Measurements from ENCODE around the gene PIEZO1.
"Not testable (repeated sequence)": the region's sequence is repeated elsewhere in the genome, so short reads cannot be mapped to it uniquely, and the experiment has no call there.

Gene PIEZO1

DNA sequence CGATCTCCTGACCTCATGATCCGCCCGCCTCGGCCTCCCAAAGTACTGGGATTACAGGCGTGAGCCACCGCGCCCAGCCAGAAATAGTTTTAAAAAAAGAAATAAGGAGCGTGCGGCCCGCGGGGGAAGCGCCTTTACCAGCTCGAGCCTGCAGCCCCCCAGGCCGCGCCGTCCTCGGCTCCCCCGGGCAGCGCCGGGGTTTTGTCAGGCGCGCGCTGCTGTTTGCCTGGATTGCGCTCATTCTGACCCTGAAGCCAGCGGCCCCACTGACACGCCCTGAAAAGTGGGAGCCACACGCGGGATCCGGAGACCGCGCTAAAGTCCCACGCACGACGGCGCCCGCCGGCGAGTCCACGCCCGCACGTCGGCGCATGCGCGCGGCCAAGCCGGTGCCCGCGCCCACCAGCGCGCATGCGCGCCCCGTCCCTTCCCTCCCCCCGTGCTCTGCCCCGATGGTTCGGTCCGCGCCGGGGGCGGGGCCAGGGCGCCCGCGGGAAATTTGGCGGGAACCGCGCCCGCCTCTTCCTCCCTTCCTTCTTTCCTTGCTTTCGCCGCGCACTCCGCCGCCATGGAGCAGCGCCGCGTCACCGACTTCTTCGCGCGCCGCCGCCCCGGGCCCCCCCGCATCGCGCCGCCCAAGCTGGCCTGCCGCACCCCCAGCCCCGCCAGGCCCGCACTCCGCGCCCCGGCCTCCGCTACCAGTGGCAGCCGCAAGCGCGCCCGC lies 18.4 kb upstream of the PIEZO1 start, which contains the start of gene CDT1:
Gene CDT1 (plus strand): TSS at position 526 of the 724 bp plus-strand sequence. CDS start 43 bp downstream, at position 569.
- no peaks in the 10 kb centered on the region for H3K27me3 Mint-ChIP-seq (ENCODE audit: low read depth)
- peak within 1 kb of the TSS; percentile 80 for H3K4me3 Mint-ChIP-seq
- H3K36me3 Mint-ChIP-seq (ENCODE audit: low read depth), result peaks cover 10% of the 10 kb centered on the region
- H3K4me1 Mint-ChIP-seq (ENCODE audit: low read depth), result peaks cover 10% of the 10 kb centered on the region
- no peaks in the 10 kb centered on the region for H3K9me3 Mint-ChIP-seq
- peak within 1 kb of the TSS; percentile 85 for H3K27ac Mint-ChIP-seq

DNA sequence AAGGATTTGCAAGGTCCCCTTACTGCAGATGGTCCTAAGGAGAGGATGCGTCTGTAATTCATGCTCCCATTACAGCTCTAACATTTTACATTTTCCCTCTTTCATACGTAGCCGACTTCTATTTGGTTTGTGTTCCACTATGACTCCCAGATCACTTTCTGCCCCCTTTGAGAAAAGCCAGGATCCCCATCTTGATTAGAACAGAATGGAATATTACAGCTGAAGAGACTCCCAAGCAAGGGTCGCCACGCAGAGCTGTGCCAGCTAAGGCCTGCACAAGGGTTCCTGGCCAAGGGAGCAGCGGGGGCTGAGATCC lies 15.2 kb upstream of the PIEZO1 start:
- H3K36me3 Mint-ChIP-seq (ENCODE audit: low read depth), result peaks cover 2% of the 10 kb centered on the region
- H3K9me3 Mint-ChIP-seq, result no peaks in the 10 kb centered on the region
- H3K27ac Mint-ChIP-seq, result peak overlapping the region; percentile 17
- H3K4me3 Mint-ChIP-seq, result peak overlapping the region; percentile 26
- no peaks in the 10 kb centered on the region for H3K27me3 Mint-ChIP-seq (ENCODE audit: low read depth)
- H3K4me1 Mint-ChIP-seq (ENCODE audit: low read depth), result peaks cover 13% of the 10 kb centered on the region

DNA sequence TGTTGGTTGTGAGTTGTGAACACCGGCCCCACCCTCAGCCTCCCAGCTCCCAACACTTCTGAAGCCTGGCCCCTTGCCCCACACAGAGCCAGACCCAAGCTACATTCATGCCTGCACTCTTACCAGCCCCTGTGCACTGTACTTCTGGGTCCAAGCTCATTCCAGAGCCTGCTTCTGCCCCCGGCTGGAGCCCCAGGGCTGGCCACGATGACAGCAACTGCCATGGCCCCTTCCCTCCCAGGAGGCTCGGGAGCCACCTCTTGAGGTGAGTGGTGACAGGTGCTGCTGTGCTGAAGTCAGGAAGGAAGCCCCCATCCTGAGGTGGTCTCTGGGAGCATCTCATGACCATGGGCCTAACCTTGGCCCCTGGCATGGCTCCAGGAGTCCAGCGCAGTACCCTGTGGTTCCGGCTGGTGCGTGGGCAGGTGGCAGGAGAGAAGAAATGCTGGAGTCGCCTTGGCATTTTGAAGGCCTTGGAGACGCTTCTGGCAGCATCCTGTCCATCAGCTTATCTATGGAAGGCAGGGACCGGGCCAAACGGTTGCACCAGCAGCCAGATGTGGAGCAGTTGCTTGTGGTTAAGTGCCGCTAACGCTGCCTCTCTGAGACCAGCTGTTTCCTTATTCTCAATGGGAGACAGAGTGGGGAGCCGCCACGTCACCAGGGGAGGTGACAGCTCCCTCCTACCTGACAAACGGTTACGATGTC lies 14.7 kb upstream of the PIEZO1 start:
- peak overlapping the region; percentile 26 for H3K4me3 Mint-ChIP-seq
- no peaks in the 10 kb centered on the region for H3K27me3 Mint-ChIP-seq (ENCODE audit: low read depth)
- peak overlapping the region; percentile 17 for H3K27ac Mint-ChIP-seq

DNA sequence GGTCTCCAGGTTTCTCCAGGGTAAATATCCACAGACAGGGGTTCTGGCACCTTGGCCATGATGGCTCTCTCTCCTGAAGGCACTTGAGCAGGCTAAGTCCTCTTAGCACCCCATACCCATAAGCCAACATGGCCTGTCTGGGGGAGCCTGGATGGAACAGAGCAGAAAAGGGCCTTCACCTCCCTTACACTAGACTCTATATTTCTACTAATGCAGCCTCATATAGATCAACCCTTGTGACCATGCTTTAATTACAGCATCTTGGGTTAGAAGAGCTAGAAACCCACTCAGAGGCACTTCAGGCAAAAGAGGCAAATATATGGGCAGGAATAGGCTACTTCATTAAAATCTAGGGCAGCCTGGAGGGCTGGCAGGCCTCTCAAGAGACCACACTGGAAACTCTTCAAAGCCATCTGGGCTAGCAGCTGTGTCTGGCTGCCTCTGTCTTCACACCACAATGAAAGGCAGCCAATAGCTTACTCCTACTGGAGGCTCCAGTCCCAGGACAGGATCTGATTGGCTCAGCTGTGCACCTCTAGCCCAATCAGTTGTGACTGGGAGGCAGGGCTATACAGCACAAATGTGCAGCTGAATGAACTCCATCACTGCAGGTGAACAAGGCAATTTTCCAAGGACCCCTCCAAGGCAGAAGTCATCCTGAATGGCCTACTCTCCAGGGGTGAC lies 13.9 kb upstream of the PIEZO1 start:
- H3K4me3 Mint-ChIP-seq, result no peak overlapping the region
- peaks cover 21% of the 10 kb centered on the region for H3K4me1 Mint-ChIP-seq (ENCODE audit: low read depth)
- no peaks in the 10 kb centered on the region for H3K27me3 Mint-ChIP-seq (ENCODE audit: low read depth)
- H3K9me3 Mint-ChIP-seq, result no peaks in the 10 kb centered on the region
- H3K27ac Mint-ChIP-seq, result no peak overlapping the region
- peaks cover 2% of the 10 kb centered on the region for H3K36me3 Mint-ChIP-seq (ENCODE audit: low read depth)

More for the DNA sequence above, 14.7 kb upstream of the PIEZO1 start:
- Mint-ChIP-seq H3K4me1 (ENCODE audit: low read depth) (peaks cover 18% of the 10 kb centered on the region), H3K36me3 (ENCODE audit: low read depth) (peaks cover 2% of the 10 kb centered on the region), H3K9me3 (no peaks in the 10 kb centered on the region)

DNA sequence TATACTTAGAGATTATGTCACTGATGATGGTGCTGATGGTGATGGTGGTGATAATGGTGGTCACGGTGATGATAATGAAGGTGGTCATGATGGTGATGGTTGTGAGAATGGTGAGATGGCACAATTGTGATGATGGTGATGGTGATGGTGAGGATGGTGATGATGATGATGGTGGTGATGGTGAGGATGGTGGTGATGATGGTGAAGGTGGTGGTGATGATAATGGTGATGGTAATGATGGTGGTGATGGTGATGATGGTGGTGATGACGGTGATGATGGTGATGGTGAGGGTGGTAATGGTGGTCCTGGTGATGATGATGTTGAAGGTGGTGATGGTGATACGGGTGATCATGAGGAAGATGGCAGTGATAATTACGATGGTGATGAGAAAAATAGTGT lies 13.1 kb upstream of the PIEZO1 start:
- peaks cover 2% of the 10 kb centered on the region for H3K36me3 Mint-ChIP-seq (ENCODE audit: low read depth)
- no peak overlapping the region for H3K4me3 Mint-ChIP-seq
- no peaks in the 10 kb centered on the region for H3K9me3 Mint-ChIP-seq
- H3K27ac Mint-ChIP-seq, result no peak overlapping the region
- H3K27me3 Mint-ChIP-seq (ENCODE audit: low read depth), result no peaks in the 10 kb centered on the region
- H3K4me1 Mint-ChIP-seq (ENCODE audit: low read depth), result peaks cover 26% of the 10 kb centered on the region

DNA sequence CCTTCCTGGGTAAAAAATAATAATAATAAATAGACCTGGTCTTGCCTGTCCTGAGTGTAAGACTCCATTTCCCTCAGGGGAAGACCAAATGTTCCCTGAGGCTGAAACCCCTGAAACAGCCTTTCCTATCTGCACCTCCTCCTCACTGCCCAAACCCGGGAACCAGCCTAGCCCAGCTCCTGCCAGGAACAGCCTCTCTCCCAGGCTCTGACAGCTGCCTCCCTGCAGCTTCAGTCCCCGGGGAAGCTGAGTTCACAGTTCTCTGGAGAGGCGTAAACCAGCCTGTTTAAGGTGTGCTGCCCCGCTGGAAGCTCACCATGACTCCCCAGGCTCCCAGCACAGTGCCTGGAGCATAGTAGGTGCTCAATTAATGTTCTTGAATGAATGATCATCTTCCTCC lies 11.3 kb upstream of the PIEZO1 start:
- no peak overlapping the region for H3K4me3 Mint-ChIP-seq
- no peaks in the 10 kb centered on the region for H3K27me3 Mint-ChIP-seq (ENCODE audit: low read depth)
- H3K36me3 Mint-ChIP-seq (ENCODE audit: low read depth), result peaks cover 2% of the 10 kb centered on the region
- peaks cover 27% of the 10 kb centered on the region for H3K4me1 Mint-ChIP-seq (ENCODE audit: low read depth)
- H3K9me3 Mint-ChIP-seq, result no peaks in the 10 kb centered on the region
- H3K27ac Mint-ChIP-seq, result no peak overlapping the region

DNA sequence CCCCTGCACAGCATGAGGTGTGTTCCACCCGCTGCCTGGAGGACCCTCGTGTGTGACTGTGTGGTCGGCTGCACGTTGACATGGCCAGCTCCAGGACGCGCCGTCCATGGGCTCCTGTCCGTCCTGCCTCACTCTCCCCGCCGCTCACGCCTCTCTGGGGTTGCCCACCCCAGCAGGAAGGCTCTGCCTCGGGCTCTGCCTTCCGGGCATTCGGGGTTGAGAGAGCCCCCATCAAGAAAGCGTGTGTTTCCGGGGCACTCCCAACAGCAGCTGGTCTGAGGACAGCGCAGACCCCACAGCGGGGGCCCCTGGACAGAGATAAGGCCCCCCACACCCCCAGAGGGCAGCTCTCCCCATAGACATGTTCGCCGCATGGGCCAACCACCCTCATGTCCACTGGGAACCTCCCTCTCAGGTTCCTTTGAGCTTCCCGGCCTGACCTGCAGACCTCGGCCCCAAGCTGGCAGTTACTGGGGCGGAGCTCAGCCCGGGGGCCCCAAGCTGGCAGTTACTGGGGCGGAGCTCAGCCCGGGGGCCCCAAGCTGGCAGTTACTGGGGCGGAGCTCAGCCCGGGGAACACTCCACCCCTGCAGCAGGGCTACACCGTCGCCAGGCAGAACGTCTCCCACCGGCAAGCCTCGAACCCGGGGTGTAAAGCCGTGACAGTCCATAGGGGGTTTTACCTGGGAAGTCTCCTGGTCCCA lies 8.4 kb upstream of the PIEZO1 start:
- no peaks in the 10 kb centered on the region for H3K9me3 Mint-ChIP-seq
- no peak overlapping the region for H3K27ac Mint-ChIP-seq
- H3K4me3 Mint-ChIP-seq, result no peak overlapping the region
- peaks cover 33% of the 10 kb centered on the region for H3K4me1 Mint-ChIP-seq (ENCODE audit: low read depth)
- H3K36me3 Mint-ChIP-seq (ENCODE audit: low read depth), result no peaks in the 10 kb centered on the region
- no peaks in the 10 kb centered on the region for H3K27me3 Mint-ChIP-seq (ENCODE audit: low read depth)

DNA sequence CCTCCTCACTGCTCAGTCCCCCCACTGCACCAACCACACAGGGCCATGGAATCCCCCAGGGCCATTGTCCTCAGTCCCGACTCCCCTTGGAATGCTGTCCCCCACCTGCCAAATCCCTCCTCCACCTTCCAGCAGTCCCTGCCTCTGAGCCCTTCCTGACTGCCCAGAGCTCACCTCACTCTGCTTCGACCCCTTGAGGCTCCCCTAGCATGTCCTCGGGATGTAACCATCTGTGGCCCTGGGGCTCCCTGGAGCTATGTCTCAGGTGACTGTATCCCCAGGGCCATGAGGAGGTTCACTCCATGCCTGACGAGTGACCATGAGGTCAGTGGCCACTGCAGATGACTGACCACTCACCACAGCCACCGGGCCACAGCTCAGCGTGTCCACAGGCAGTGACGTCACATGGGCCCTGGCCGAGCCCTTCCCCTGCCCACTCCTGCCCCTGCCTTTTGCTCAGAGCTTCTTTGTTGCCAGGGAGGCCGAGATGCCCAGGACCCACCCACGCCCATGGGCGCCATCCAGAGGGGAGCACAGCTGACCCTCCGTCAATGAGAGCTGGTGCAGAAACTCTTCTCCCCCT lies 7.7 kb upstream of the PIEZO1 start:
- no peak overlapping the region for H3K27ac Mint-ChIP-seq
- H3K9me3 Mint-ChIP-seq, result no peaks in the 10 kb centered on the region
- H3K4me3 Mint-ChIP-seq, result no peak overlapping the region
- peaks cover 33% of the 10 kb centered on the region for H3K4me1 Mint-ChIP-seq (ENCODE audit: low read depth)
- no peaks in the 10 kb centered on the region for H3K36me3 Mint-ChIP-seq (ENCODE audit: low read depth)
- peaks cover 4% of the 10 kb centered on the region for H3K27me3 Mint-ChIP-seq (ENCODE audit: low read depth)

DNA sequence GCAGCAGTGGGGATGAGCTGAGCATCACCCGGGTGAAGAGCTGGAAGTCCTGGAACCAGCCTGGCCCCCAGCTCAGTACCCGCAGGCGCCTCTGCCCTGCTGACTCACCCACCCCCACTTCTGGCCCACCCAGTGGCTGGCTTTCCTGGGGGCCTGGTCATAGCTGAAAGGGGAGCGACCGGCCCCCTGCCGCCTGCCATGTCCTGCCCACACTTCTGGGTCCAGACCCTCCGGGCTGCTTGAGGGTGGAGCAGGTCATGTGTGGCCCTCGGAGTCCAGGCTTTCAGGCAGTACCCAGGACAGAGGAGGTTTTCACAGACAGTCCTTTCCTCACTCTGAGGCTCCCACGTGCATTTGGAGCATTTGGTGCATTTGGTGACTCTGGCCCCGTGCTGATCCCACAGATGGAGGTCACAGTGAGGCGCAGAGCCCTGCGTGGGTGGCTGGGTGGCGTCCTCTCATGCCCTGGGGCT lies 7.1 kb upstream of the PIEZO1 start:
- Mint-ChIP-seq H3K27ac (no peak overlapping the region), H3K4me3 (no peak overlapping the region), H3K4me1 (ENCODE audit: low read depth) (peaks cover 33% of the 10 kb centered on the region), H3K36me3 (ENCODE audit: low read depth) (no peaks in the 10 kb centered on the region), H3K27me3 (ENCODE audit: low read depth) (peaks cover 4% of the 10 kb centered on the region), H3K9me3 (no peaks in the 10 kb centered on the region)

DNA sequence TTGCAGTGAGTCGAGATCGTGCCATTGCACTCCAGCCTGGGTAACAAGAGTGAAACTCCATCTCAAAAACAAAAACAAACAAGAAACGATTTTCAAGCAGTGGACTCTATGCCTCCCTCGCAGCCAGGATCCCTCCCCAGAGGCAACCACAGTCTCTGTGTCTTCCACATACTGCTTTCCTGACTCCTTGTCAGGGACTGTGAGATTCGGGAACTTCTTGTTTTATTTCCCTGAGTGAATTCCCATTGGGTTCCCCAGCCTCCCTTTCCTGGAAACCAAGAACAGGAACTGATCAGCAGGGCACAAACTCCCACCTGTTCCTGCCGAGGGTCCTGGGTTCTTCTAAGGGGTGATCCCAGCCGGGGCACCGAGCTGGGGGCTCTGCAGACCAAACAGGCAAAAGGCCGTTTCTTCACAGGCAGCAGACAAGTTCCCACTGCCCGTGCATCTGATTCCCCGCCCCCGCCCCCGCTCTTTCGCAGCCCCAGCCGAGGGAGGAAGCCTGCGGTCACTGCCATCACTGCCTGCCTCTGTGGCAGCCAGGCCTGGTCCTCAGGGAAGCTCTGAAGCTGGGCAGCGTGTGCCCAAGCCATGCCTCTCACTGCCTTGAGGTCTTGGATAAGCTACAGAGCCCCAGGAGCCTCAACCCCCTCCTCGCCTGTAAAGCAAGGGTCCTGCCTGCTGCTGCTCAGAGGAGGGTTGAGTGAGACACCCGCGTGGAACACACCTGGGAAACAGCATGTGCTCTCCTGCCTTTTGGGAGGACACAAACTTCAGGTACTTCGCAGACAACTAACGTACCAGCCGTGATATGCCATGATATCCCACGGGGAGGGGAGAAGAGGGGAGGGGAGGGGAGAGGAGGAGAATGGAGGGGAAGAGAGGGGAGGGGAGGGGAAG lies 5.5 kb upstream of the PIEZO1 start:
- peaks cover 4% of the 10 kb centered on the region for H3K27me3 Mint-ChIP-seq (ENCODE audit: low read depth)
- H3K36me3 Mint-ChIP-seq (ENCODE audit: low read depth), result no peaks in the 10 kb centered on the region
- peak overlapping the region; percentile 62 for H3K4me3 Mint-ChIP-seq
- H3K4me1 Mint-ChIP-seq (ENCODE audit: low read depth), result peaks cover 33% of the 10 kb centered on the region
- H3K9me3 Mint-ChIP-seq, result no peaks in the 10 kb centered on the region
- peak overlapping the region; percentile 63 for H3K27ac Mint-ChIP-seq

DNA sequence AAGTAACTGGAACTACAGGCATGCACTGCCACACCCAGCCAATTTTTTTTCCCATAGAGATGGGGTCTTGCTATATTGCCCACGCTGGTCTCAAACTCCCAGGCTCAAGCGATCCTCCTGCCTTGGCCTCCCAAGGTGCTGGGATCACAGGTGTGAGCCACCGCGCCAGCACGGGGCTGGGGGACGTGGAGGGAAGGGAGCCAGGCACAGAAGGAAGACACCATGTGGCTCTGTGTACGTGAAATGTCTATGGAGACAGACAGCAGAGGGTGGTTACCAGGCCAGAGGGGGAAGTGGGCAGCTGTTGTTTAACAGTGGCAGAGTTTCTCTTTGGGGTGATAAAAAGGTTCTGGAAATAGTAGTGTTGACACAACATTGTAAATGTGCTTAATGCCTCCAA lies 4.6 kb upstream of the PIEZO1 start:
- H3K9me3 Mint-ChIP-seq, result no peaks in the 10 kb centered on the region
- H3K4me3 Mint-ChIP-seq, result peak overlapping the region; percentile 25
- H3K27ac Mint-ChIP-seq, result peak overlapping the region; percentile 45
- peaks cover 4% of the 10 kb centered on the region for H3K27me3 Mint-ChIP-seq (ENCODE audit: low read depth)
- H3K36me3 Mint-ChIP-seq (ENCODE audit: low read depth), result no peaks in the 10 kb centered on the region
- peaks cover 23% of the 10 kb centered on the region for H3K4me1 Mint-ChIP-seq (ENCODE audit: low read depth)

DNA sequence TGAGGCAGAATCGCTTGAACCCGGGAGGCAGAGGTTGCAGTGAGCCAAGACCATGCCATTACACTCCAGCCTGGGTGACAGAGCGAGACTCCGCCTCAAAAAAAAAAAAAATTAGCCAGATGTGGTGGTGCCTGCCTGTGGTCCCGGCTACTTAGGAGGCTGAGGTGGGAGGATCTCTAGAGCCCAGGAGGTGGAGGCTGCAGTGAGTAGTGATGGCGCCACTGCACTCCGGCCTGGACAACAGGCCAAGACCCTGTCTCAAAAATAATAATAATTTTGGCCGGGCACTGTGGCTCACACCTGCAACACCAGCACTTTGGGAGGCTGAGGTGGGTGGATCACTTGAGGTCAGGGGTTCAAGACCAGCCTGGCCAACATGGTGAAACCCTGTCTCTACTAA lies 3.7 kb upstream of the PIEZO1 start:
- not testable (repeated sequence) for H3K27me3 Mint-ChIP-seq (ENCODE audit: low read depth); H3K9me3 Mint-ChIP-seq; H3K4me3 Mint-ChIP-seq; H3K27ac Mint-ChIP-seq; H3K36me3 Mint-ChIP-seq (ENCODE audit: low read depth)
- peaks cover 21% of the 10 kb centered on the region for H3K4me1 Mint-ChIP-seq (ENCODE audit: low read depth)

DNA sequence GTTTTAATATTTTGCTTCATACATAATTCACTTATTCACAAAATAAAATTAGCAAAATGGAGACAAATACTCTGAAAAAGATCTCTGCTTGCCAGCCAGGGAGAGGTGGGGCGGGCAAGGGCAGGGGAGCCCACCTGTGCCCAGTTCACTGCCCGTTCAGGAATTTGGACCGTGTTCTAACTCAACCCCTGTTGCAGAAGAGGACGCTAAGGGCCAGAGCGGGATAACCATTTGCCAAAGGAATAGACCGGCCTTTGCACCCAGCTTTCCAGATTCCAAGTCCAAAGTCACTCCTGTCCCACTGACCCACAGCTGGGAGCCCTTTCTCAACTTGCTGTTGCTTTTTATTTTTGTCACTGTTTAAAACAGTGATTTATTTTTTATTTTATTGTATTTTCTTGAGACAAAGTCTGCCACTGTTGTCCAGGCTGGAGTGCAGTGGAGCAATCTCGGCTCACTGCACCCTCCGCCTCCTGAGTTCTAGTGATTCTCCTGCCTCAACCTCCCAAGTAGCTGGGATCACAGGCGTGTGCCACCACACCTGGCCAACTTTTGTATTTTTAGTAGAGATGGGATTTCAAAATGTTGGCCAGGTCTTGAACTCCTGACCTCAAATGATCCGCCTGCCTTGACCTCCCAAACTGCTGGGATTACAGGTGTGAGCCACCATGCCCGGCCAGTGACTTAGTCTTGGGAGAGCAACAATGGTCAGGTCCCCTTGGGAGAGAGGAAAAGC lies 2.7 kb upstream of the PIEZO1 start:
- peaks cover 2% of the 10 kb centered on the region for H3K36me3 Mint-ChIP-seq (ENCODE audit: low read depth)
- H3K27me3 Mint-ChIP-seq (ENCODE audit: low read depth), result peaks cover 4% of the 10 kb centered on the region
- H3K27ac Mint-ChIP-seq, result peak overlapping the region; percentile 9
- no peak overlapping the region for H3K4me3 Mint-ChIP-seq
- H3K4me1 Mint-ChIP-seq (ENCODE audit: low read depth), result peaks cover 25% of the 10 kb centered on the region
- H3K9me3 Mint-ChIP-seq, result no peaks in the 10 kb centered on the region

Measured in T-helper 1 cell treated with Interleukin-12 subunit alpha and Interleukin-12 subunit beta and Interleukin-4 antibody, amounts not matched to agents 30 μg/mL and 1 μg/mL, for 36 hours (primary cell).